Vagina (tissue), 2 donors: ENCODE measurements around the gene HOXC5.

Source experiments
- CTCF ChIP-seq, 3 experiments: fragments of 450-650 bp in 2 of 3; fragments of 200-600 bp in 1 of 3; sonication (generic) in 1 of 3; IDR thresholded peaks; one replicate each; pipeline ENCODE4 v1.5.1; 2017 to 2019; ENCODE audit warnings: antibody characterized with exemption in 3 of 3, mild to moderate bottlenecking in 2 of 3, moderate library complexity in 2 of 3
- POLR2AphosphoS5 ChIP-seq, 2 donors: sonication (generic); formaldehyde crosslinking; IDR thresholded peaks; one replicate each; pipeline ENCODE4 v1.9.0; 2017; ENCODE audit warnings: antibody characterized with exemption in 2 of 2, mild to moderate bottlenecking in 2 of 2, low read depth in 1 of 2; ENCODE audit not compliant: insufficient read depth in 1 of 2

- TF ChIP-seq CTCF (IDR thresholded peaks at IDR 0.05) (no peak), POLR2AphosphoS5 (IDR thresholded peaks at IDR 0.05; ENCODE audit: insufficient read depth in 1 of 2, low read depth in 1 of 2) (no peak)
These were observed 9.6 kb upstream of the HOXC5 start for GRCh38 chr12:54022960-54023884.
